Astrocyte of the spinal cord (primary cell): ENCODE data around the gene C17orf58.
"Not testable (repeated sequence)": the region's sequence is repeated elsewhere in the genome, so short reads cannot be mapped to it uniquely, and the experiment has no call there.

Experiments
- DNase-seq: peaks from one replicate; pipeline ENCODE4 v3.0.0; 2011; ENCODE audit warnings: low read depth, low spot score
- H3K4me3 ChIP-seq: 2 replicates; pipeline ENCODE4 v1.5.1; 2011; ENCODE audit warnings: low read depth, mild to moderate bottlenecking, low read length, moderate library complexity
- CTCF ChIP-seq: IDR thresholded peaks from 2 replicates; pipeline ENCODE4 v1.5.1; 2012; ENCODE audit warnings: low read depth, mild to moderate bottlenecking, low read length, inconsistent platforms
- in situ Hi-C: cut with HindIII; loops from 2 replicates; pipeline ENCODE4 v1.10.0; 2017; ENCODE audit warnings: low sequenced_read_pairs

The C17orf58 gene

GRCh38 chr17:67992548-67993152 lies 3.6 kb downstream of the C17orf58 start:
- in situ Hi-C loops = no loop called here
- H3K4me3 ChIP-seq = peak overlapping the region; percentile 77
- no peak for DNase-seq
- no peak for TF ChIP-seq CTCF

DNA sequence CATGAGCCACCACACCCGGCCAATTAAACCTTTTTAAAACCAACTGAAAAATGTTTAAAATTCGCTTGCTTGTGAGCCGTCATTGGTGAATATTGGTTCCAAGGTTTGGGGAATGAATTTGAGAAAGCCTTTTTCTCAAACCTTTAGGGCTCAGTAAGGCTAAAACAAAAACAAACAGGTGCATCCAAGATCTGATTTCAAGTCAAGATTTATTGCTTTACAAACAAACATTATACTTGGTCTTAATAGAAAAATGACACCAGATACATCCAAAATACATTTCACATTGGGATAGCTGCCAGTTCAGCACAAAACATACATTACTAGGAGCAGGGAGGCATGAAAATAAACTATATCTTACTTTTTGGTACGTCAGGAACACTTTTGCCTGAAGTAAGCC lies 5.4 kb downstream of the C17orf58 start:
- in situ Hi-C loops = no loop called here
- no peak for TF ChIP-seq CTCF
- H3K4me3 ChIP-seq = no peak overlapping the region
- no peak for DNase-seq

DNA sequence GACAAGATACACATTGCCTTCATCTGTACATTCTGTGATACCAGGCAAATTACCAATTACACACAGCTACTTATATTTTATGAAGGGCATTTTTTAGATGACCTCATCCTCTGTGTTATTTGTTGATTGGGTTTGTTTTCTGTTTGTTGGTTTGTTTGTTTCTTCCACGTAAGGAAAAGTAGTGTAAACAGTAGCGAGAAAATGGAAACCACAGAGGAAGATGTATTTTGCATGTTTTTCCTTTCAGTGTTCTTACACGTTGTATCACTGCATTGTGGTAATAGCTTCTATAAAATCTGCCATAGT lies 12.9 kb downstream of the C17orf58 start:
- DNase-seq = no peak
- no peak overlapping the region for H3K4me3 ChIP-seq
- in situ Hi-C loops = no loop called here
- no peak for TF ChIP-seq CTCF

DNA sequence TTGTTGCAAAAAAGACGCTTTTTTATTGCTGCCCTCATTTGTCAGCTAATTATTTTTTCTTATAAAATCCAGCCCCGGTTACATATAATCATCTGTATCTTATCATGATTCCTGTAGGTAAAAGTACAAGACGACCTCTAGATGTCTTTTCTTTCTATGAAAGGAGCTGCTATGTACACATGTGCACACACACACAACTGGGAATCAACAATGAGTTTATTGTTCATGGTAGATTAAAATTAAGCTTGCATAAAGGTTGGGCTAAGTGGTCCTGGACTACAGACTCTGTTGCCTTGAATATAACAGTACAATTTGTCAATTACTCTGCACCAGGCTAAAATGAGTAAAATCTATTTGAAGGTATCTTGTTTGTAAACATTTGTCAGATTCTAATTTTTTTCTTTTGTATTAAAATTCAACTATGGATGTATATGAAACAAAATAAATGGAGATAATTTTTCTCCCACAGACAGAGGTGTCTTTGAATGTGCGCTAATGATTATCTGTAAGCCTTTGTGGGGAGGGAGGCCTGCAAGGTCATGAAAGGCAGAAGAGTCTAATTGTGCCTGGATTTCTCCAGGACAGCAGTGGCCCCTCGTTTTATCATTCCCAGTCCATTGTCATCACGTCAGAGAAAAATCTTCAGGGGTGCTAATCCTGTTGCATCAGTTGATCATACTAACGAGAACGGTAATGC lies 13.4 kb downstream of the C17orf58 start:
- DNase-seq = no peak
- in situ Hi-C loops = no loop called here
- H3K4me3 ChIP-seq = no peak overlapping the region
- no peak for TF ChIP-seq CTCF

DNA sequence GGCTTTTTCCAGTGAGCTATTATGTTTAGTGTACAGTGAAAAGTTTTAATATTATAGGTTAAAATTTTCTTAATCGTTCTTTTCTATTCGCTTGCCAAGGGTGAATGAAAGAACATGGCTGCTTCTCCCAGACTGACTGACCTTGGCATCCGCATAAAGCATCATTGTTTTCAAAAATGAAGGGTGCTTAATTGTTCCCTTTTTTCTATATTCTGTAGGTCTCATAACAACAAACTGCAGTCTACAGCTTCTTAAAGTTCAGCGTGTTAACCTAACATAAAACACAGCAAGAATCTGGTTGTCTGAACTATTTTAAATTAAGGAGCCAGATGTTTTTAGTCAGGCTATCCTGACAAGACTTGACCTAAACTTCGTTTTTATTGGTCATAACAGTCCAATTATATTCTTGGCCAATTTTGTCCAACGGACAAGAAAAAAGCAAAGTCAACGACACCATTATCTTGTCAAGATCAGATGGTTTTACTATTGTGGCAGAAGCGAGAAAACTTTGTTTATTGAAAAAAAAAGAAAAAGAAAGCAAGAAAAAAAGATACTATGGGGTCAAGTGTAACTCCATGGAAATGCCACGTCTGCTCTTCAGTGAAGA lies 14.1 kb downstream of the C17orf58 start:
- no peak overlapping the region for H3K4me3 ChIP-seq
- TF ChIP-seq CTCF = no peak
- in situ Hi-C loops = no loop called here
- DNase-seq = no peak

- DNase-seq, H3K4me3 ChIP-seq, in situ Hi-C loops: not testable (repeated sequence)
Observed at GRCh38 chr17:67980883-67981282, 15.4 kb downstream of the C17orf58 start.

DNA sequence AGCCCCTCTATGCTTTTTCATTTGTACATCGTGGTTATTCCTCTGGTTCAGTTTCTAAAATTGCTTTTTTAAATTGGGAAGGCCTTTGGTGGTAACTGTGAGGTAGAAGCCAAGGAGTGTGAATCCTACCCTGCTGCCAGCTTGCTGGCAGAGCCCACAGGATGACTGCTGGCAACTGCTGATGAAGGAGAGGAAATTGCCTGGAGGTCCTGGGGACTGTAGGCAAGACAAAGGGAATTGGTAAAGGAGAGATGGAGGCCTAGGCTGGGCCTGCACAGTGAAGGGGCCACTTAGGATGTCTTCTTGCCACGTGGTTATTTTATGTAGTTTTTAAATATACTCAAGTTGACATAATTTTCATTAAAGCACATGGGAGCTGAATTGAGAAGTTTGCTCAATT lies 15.8 kb downstream of the C17orf58 start:
- no peak for DNase-seq
- TF ChIP-seq CTCF = no peak
- in situ Hi-C loops = no loop called here
- H3K4me3 ChIP-seq = no peak overlapping the region

DNA sequence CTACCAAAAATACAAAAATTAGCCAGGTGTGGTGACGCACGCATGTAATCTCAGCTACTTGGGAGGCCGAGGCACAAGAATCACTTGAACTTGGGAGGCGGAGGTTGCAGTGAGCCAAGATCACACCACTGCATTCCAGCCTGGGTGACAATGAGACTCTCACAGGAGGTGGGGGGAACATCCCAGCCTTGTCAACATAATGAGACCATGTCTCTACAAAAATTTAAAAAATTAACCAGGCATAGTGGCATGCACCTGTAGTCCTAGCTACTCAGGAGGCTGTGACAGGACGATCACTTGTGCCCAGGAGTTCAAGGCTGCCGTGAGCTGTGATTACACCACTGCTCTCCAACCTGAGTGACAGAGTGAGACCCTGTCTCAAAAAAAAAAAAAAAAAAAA lies 20.0 kb downstream of the C17orf58 start:
- DNase-seq, in situ Hi-C loops, H3K4me3 ChIP-seq: not testable (repeated sequence)
